Nephron progenitor cell (in vitro differentiated cells): ENCODE results near the gene RCCD1.

ENCODE experiments used
- DNase-seq: peaks from one replicate; pipeline ENCODE4 v3.0.0; 2021
- H3K27ac Mint-ChIP-seq: 2 replicates; pipeline ENCODE4 v1.8.0; 2021; ENCODE audit warnings: mild to moderate bottlenecking, moderate library complexity, mixed read lengths
- H3K27me3 Mint-ChIP-seq: 2 replicates; pipeline ENCODE4 v1.8.0; 2021; ENCODE audit warnings: mild to moderate bottlenecking, low read depth, mixed read lengths; ENCODE audit not compliant: poor library complexity
- H3K36me3 Mint-ChIP-seq: 2 replicates; pipeline ENCODE4 v1.8.0; 2021; ENCODE audit warnings: low read depth, mixed read lengths
- H3K4me1 Mint-ChIP-seq: 2 replicates; pipeline ENCODE4 v1.8.0; 2021; ENCODE audit warnings: mixed read lengths
- H3K4me3 Mint-ChIP-seq: 2 replicates; pipeline ENCODE4 v1.8.0; 2021; ENCODE audit warnings: mild to moderate bottlenecking, moderate library complexity, mixed read lengths
- H3K9me3 Mint-ChIP-seq: 2 replicates; pipeline ENCODE4 v1.8.0; 2021; ENCODE audit warnings: mild to moderate bottlenecking, moderate library complexity, mixed read lengths
- CTCF ChIP-seq: fragments of 200-600 bp; sonication (generic); IDR thresholded peaks from 2 replicates; pipeline ENCODE4 v1.5.0; 2021; ENCODE audit warnings: antibody characterized with exemption

The RCCD1 gene

GRCh38 chr15:90957031-90957790 lies 2.5 kb downstream of the RCCD1 start:
- peak; percentile 64 for DNase-seq

GRCh38 chr15:90957791-90958190 lies 3.1 kb downstream of the RCCD1 start:
- TF ChIP-seq CTCF = no peak

More at GRCh38 chr15:90957031-90957790, 2.5 kb downstream of the RCCD1 start:
- no peak for TF ChIP-seq CTCF
- peak overlapping the region; percentile 88 for H3K4me3 Mint-ChIP-seq
- H3K36me3 Mint-ChIP-seq = peaks cover 32% of the 10 kb centered on the region
- H3K27ac Mint-ChIP-seq = no peak overlapping the region
- peaks cover 16% of the 10 kb centered on the region for H3K4me1 Mint-ChIP-seq
- no peaks in the 10 kb centered on the region for H3K9me3 Mint-ChIP-seq
- H3K27me3 Mint-ChIP-seq = peaks cover 16% of the 10 kb centered on the region

GRCh38 chr15:90959028-90959595 lies 4.4 kb downstream of the RCCD1 start:
- H3K27ac Mint-ChIP-seq = peak overlapping the region; percentile 80
- no peak for DNase-seq
- peaks cover 13% of the 10 kb centered on the region for H3K27me3 Mint-ChIP-seq
- TF ChIP-seq CTCF = no peak
- no peaks in the 10 kb centered on the region for H3K9me3 Mint-ChIP-seq
- H3K36me3 Mint-ChIP-seq = peaks cover 34% of the 10 kb centered on the region
- no peak overlapping the region for H3K4me3 Mint-ChIP-seq
- peaks cover 16% of the 10 kb centered on the region for H3K4me1 Mint-ChIP-seq

More at GRCh38 chr15:90957791-90958190, 3.1 kb downstream of the RCCD1 start:
- no peak overlapping the region for H3K27ac Mint-ChIP-seq
- peaks cover 16% of the 10 kb centered on the region for H3K27me3 Mint-ChIP-seq
- no peaks in the 10 kb centered on the region for H3K9me3 Mint-ChIP-seq
- H3K4me1 Mint-ChIP-seq = peaks cover 16% of the 10 kb centered on the region
- peaks cover 32% of the 10 kb centered on the region for H3K36me3 Mint-ChIP-seq
- no peak for DNase-seq
- H3K4me3 Mint-ChIP-seq = peak overlapping the region; percentile 88

GRCh38 chr15:90959894-90960293 lies 5.2 kb downstream of the RCCD1 start:
- DNase-seq = no peak
- Mint-ChIP-seq H3K9me3 (no peaks in the 10 kb centered on the region), H3K4me3 (no peak overlapping the region), H3K27me3 (peaks cover 13% of the 10 kb centered on the region), H3K36me3 (peaks cover 41% of the 10 kb centered on the region), H3K4me1 (peaks cover 16% of the 10 kb centered on the region), H3K27ac (peak overlapping the region; percentile 80)
- TF ChIP-seq CTCF = no peak

- TF ChIP-seq CTCF = no peak
- H3K4me3 Mint-ChIP-seq = no peak overlapping the region
- peaks cover 13% of the 10 kb centered on the region for H3K27me3 Mint-ChIP-seq
- H3K27ac Mint-ChIP-seq = no peak overlapping the region
- H3K4me1 Mint-ChIP-seq = peaks cover 16% of the 10 kb centered on the region
- no peaks in the 10 kb centered on the region for H3K9me3 Mint-ChIP-seq
- DNase-seq = no peak
- peaks cover 47% of the 10 kb centered on the region for H3K36me3 Mint-ChIP-seq
Measured at GRCh38 chr15:90960298-90961091, 5.8 kb downstream of the RCCD1 start.
